HG03103 (cell line): Measurements from ENCODE around the gene CHST11.

Source experiments
- ATAC-seq: cut with Tn5 transposase; IDR thresholded peaks from one replicate; pipeline ENCODE4 v1.9.1; 2021; ENCODE audit warnings: low read depth; ENCODE audit not compliant: unreplicated experiment

CHST11 gene

GRCh38 chr12:104701756-104702155, 245.0 kb downstream of the CHST11 start:
- no peak for ATAC-seq

- ATAC-seq = no peak
Measured at GRCh38 chr12:104702565-104703139, 245.9 kb downstream of the CHST11 start.

GRCh38 chr12:104703372-104703771, 246.6 kb downstream of the CHST11 start:
- ATAC-seq = no peak

- ATAC-seq = no peak
Measured at GRCh38 chr12:104704224-104704779, 247.6 kb downstream of the CHST11 start.

DNA sequence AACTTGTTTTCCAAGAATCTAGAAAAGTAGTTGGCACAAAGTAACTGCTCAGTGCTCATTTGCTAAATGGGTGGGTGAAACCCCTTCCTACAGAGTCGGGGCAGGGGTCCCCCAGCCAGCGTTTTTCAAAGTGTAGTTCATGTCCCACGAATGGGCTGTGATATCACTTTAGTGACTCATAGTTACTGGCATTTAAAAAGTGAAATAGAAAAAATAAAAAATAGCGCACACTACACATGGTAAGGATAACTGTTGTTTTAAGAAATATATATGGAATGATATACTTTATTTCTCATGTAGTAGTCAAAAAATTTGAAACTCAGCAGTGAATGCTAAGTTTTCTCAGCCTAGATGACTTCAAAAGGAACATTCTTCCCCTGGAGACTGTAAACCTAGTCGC, 250.4 kb downstream of the CHST11 start:
- no peak for ATAC-seq

GRCh38 chr12:104707794-104708558, 251.2 kb downstream of the CHST11 start:
- ATAC-seq = no peak

GRCh38 chr12:104708891-104709290, 252.1 kb downstream of the CHST11 start:
- no peak for ATAC-seq

DNA sequence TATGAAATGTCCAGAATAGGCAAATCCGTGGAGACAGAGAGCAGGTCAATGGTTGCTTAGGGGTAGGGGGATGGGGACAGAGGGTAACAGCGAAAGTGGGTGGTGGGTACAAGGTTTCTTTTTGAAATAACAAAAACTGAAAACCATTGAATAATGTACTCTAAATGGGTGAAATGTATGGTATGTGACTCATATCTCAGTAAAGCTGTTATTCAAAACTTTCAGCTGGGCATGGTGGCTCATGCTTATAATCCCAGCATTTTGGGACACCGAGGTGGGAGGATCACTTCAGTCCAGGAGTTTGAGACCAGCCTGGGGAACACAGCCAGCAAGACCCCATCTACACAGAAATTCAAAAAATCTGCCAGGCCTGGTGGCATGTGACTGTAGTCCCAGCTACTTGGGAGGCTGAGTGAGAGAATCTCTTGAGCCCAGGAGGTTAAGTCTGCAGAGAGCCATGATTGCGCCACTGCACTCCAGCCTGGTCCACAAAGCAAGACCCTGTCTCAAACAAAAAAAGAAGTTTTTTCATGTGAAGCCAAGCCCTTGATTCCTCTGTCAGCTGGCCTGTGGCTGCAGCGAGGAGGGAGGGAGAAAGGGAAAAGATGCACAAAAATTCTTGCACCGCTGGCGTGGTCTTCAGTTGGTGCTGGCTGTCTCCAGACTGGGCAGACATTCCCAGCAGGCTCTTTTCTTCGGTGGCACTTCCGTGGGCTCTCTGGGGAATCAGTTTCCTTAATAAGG, 253.1 kb downstream of the CHST11 start:
- no peak for ATAC-seq

DNA sequence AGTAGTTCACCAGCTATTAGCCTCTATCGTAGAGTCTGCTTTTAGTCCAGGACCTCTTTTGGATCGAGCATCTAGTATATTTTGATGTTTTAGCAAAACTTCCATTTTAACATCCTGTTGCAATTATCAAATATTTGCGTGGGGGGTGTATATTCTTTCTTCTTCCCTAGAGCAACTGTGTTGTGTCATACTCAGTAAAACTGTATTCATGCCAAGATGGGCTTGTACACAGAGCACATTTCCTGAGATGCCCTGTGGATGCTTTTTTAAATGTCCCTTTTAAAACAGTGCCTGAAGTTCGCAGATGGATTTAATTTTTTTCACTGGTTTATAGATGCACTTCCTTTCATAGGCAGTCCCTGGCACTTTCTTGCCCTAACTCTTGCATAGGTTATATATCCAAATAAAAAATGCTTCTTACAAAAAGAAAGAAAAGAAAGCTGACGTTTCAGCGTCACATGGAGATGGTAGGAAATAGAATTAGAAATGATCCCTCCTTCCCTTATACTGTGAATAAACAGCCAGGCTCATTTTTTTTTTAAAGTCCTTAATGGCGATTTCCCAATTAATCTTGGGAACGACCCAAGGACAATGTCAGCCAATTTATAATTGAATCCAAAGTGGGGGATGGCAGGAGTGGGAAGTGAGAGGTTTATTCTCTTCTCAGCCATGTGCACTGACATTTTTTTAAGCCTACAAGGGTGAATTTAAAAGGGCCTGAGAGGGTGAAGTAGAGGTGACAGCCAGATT, 254.4 kb downstream of the CHST11 start:
- ATAC-seq = no peak

GRCh38 chr12:104712477-104712876, 255.7 kb downstream of the CHST11 start:
- no peak for ATAC-seq

- ATAC-seq = no peak
Measured at GRCh38 chr12:104712968-104713367, 256.2 kb downstream of the CHST11 start.

DNA sequence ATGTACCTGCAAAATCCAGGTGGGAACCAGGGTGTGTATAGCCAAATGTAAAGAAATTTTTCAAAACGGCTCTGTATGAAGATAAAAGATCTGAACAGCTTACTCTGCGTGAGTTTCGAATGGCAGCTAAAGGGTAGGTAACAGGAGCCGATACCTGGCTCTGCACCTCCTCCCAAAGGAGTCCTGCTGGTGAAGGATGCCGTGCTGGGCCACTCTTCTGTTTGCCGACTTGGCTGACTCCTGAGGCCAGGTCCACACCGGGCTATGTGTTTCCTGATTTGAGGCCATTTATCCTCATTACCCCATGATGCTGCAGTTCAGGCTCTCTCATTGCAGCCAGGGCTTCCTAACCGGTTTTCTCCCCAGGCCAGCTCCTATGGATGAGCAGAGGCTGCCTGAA, 256.7 kb downstream of the CHST11 start:
- no peak for ATAC-seq

DNA sequence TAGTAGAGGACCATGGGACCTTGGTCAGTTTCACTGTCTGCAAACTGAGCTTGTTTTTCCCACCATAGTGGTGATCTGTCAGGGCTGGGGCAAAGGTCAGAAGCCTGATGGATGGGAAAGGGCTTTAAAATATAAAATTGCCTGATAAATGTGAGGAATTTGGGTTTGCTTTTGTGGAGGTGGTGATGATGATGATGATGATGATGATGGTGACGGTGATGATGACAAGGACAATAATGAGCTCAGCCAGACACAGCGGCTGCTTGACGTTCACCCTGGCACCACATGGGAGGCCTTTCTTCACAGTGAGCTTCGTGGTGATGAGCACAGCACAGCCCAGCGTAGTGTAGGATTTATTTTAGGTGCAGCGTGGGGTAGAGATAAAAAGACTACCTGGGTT, 257.6 kb downstream of the CHST11 start:
- no peak for ATAC-seq

GRCh38 chr12:104716172-104716571, 259.4 kb downstream of the CHST11 start:
- ATAC-seq = no peak

GRCh38 chr12:104718304-104718929, 261.7 kb downstream of the CHST11 start:
- no peak for ATAC-seq

- no peak for ATAC-seq
Measured at GRCh38 chr12:104719700-104720338, 263.1 kb downstream of the CHST11 start.

DNA sequence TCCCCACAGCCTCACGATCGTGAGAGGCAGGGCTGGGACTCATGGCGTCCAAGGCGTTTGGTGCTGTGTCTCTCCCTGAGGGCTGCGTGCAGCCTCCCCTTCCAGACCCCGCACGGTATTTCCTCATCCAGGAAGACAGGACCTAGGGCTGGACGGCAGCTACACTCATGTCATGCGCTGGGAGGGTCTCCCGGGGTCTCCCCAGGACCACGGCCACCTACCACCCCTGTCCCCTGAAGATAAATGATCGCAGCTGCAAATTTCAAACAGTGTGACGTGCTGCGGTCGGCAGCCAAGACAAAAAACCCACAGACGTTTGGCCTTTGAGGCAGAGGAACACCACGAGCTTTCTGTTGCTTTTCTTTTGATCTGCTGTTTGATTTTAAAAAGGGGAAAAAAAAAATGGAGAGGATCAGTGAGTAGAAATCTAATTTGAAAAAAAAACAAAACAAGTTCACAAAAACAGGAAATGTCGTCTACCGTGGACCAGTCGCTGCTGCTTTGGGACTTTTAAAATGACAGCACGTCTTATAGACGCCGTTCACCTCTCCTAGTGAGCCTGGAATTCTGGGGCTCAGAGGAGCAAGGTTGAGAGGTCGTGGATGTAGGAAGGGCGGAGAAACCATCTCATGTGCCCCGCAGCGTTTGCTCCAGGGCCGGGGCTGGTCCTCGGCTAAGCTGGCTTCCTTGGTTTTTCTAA, 263.7 kb downstream of the CHST11 start:
- ATAC-seq = no peak

- no peak for ATAC-seq
Measured at GRCh38 chr12:104721039-104721405, 264.3 kb downstream of the CHST11 start.

GRCh38 chr12:104721936-104722335, 265.2 kb downstream of the CHST11 start:
- no peak for ATAC-seq
